H1 (cell line): ENCODE results near the gene UBE2K. TPM values are rescaled to one million over a fixed set of nuclear protein-coding genes. Genes with fewer than 3 reads are reported as not detected.

ENCODE experiments used
- CTCF ChIA-PET: fragments of 300-600 bp; sonication (Branson Sonifier 250); formaldehyde crosslinking; loops from one replicate; lab custom pipeline; 2021; ENCODE audit not compliant: partially characterized antibody; lab: Charles Lee
- POLR2A ChIA-PET: fragments of 300-600 bp; sonication (Branson Sonifier 250); formaldehyde crosslinking; loops from one replicate; lab custom pipeline; 2021; ENCODE audit warnings: inconsistent platforms; ENCODE audit not compliant: partially characterized antibody; lab: Charles Lee
- DNase-seq, 2 experiments: peaks; one replicate each; pipeline versions ENCODE4 v3.0.0 to v3.0.0-alpha.2; 2010 to 2022; ENCODE audit warnings: low spot score in 2 of 2, low read depth in 1 of 2, mixed read lengths in 1 of 2
- FAIRE-seq: peaks from 2 replicates; lab custom pipeline; 2011; peaks lifted over from hg19 to GRCh38; lab: Jason Lieb, UNC
- H2AFZ ChIP-seq: 2 replicates; pipeline ENCODE4 v1.8.1; 2012; ENCODE audit warnings: low read length, inconsistent platforms
- H2AK5ac ChIP-seq: 2 replicates; pipeline ENCODE4 v1.6.1; 2013; ENCODE audit warnings: low read depth, low read length
- H2BK120ac ChIP-seq: replicated peaks from 2 replicates; pipeline ENCODE3; 2013; ENCODE audit warnings: low read depth, low read length, inconsistent platforms
- H2BK12ac ChIP-seq: 2 replicates; pipeline ENCODE4 v1.6.1; 2013; ENCODE audit warnings: low read depth, low read length
- H2BK15ac ChIP-seq: 2 replicates; pipeline ENCODE4 v1.6.1; 2013; ENCODE audit warnings: low read length
- H2BK20ac ChIP-seq: 2 replicates; pipeline ENCODE4 v1.6.1; 2013; ENCODE audit warnings: low read length
- H2BK5ac ChIP-seq: 2 replicates; pipeline ENCODE4 v1.6.1; 2013; ENCODE audit warnings: low read depth, low read length
- H3K14ac ChIP-seq: 2 replicates; pipeline ENCODE4 v1.6.1; 2013; ENCODE audit warnings: inconsistent platforms; ENCODE audit not compliant: insufficient read length
- H3K18ac ChIP-seq: 2 replicates; pipeline ENCODE4 v1.6.1; 2013; ENCODE audit warnings: low read length; ENCODE audit errors: extremely low read depth
- H3K23ac ChIP-seq: 2 replicates; pipeline ENCODE4 v1.6.1; 2013; ENCODE audit warnings: inconsistent platforms; ENCODE audit not compliant: insufficient read length
- H3K23me2 ChIP-seq: 2 replicates; pipeline ENCODE4 v1.6.1; 2013; ENCODE audit warnings: low read depth, low read length
- H3K27ac ChIP-seq: 2 replicates; pipeline ENCODE4 v1.6.1; 2011; ENCODE audit warnings: low read depth, low read length, inconsistent platforms
- H3K27me3 ChIP-seq, 4 experiments: replicated peaks in 1 of 4; 1 replicate in 1 of 4; 2 replicates in 3 of 4; pipeline versions ENCODE4 v1.6.1 to v1.8.1; 2011 to 2013; ENCODE audit warnings: low read length in 3 of 4, mild to moderate bottlenecking in 3 of 4, inconsistent platforms in 2 of 4, mixed read lengths in 2 of 4, moderate library complexity in 1 of 4; ENCODE audit not compliant: control insufficient read depth in 3 of 4, insufficient read depth in 3 of 4; ENCODE audit errors: extremely low read depth in 1 of 4
- H3K36me3 ChIP-seq, 4 experiments: 2 replicates each; pipeline versions ENCODE4 v1.6.1 to v1.8.1; 2011 to 2013; ENCODE audit warnings: mild to moderate bottlenecking in 4 of 4, low read length in 3 of 4, moderate library complexity in 2 of 4, control low read depth in 1 of 4, inconsistent platforms in 1 of 4; ENCODE audit not compliant: insufficient read depth in 4 of 4, control insufficient read depth in 2 of 4
- H3K4ac ChIP-seq: replicated peaks from 2 replicates; pipeline ENCODE3; 2013; ENCODE audit warnings: low read length, low read depth, mixed read lengths, inconsistent platforms; ENCODE audit not compliant: insufficient read length
- H3K4me1 ChIP-seq, 4 experiments: replicated peaks in 1 of 4; 1 replicate in 1 of 4; 2 replicates in 3 of 4; pipeline versions ENCODE4 v1.6.1 to v1.8.1; 2011 to 2013; ENCODE audit warnings: low read length in 3 of 4, inconsistent platforms in 2 of 4, mixed read lengths in 1 of 4; ENCODE audit not compliant: insufficient read depth in 4 of 4, control insufficient read depth in 3 of 4
- H3K4me2 ChIP-seq, 2 experiments: 2 replicates each; pipeline versions ENCODE4 v1.6.1 to v1.8.1; 2011 to 2013; ENCODE audit warnings: low read depth in 2 of 2, low read length in 2 of 2, control low read depth in 1 of 2, inconsistent platforms in 1 of 2, mild to moderate bottlenecking in 1 of 2; ENCODE audit not compliant: insufficient read depth in 1 of 2
- H3K4me3 ChIP-seq, 4 experiments: fragments of 200-600, 300-600 bp in 1 of 4; sonication (generic), shearing (Covaris generic), sonication (Bioruptor Twin) in 1 of 4; 2 replicates each; pipeline versions ENCODE4 v1.5.1 to v1.8.1; 2011 to 2016; ENCODE audit warnings: low read length in 4 of 4, low read depth in 3 of 4, control low read depth in 2 of 4, inconsistent platforms in 2 of 4, mild to moderate bottlenecking in 2 of 4, mixed read lengths in 1 of 4, moderate library complexity in 1 of 4; ENCODE audit not compliant: insufficient read depth in 2 of 4; ENCODE audit errors: extremely low read depth in 1 of 4
- H3K56ac ChIP-seq: replicated peaks from 2 replicates; pipeline ENCODE3; 2013; ENCODE audit warnings: low read depth, mild to moderate bottlenecking, mixed read lengths, low read length, inconsistent platforms; ENCODE audit not compliant: insufficient read length
- H3K79me1 ChIP-seq: 2 replicates; pipeline ENCODE4 v1.6.1; 2013; ENCODE audit warnings: low read depth, low read length, control low read depth
- H3K79me2 ChIP-seq, 2 experiments: 2 replicates each; pipeline versions ENCODE4 v1.6.1 to v1.8.1; 2012 to 2013; ENCODE audit warnings: low read length in 2 of 2, mild to moderate bottlenecking in 2 of 2, inconsistent platforms in 1 of 2; ENCODE audit not compliant: insufficient read depth in 2 of 2, control insufficient read depth in 1 of 2
- H3K9ac ChIP-seq, 4 experiments: replicated peaks in 1 of 4; 1 replicate in 1 of 4; 2 replicates in 3 of 4; pipeline versions ENCODE4 v1.6.1 to v1.8.1; 2011 to 2013; ENCODE audit warnings: low read depth in 3 of 4, low read length in 3 of 4, control low read depth in 2 of 4, mild to moderate bottlenecking in 2 of 4, moderate library complexity in 2 of 4, inconsistent platforms in 1 of 4; ENCODE audit errors: extremely low read depth in 1 of 4
- H3K9me3 ChIP-seq, 2 experiments: 2 replicates each; pipeline versions ENCODE4 v1.6.1 to v1.8.1; 2012 to 2013; ENCODE audit warnings: mild to moderate bottlenecking in 2 of 2, moderate library complexity in 2 of 2, control low read depth in 1 of 2, inconsistent platforms in 1 of 2, low read depth in 1 of 2, low read length in 1 of 2, mixed read lengths in 1 of 2; ENCODE audit not compliant: insufficient read depth in 2 of 2
- H4K20me1 ChIP-seq, 2 experiments: replicated peaks in 1 of 2; 2 replicates each; pipeline versions ENCODE3 to v1.8.1; 2011 to 2013; ENCODE audit warnings: inconsistent platforms in 2 of 2, low read length in 2 of 2, mild to moderate bottlenecking in 1 of 2; ENCODE audit not compliant: insufficient read depth in 2 of 2, control insufficient read depth in 1 of 2
- H4K5ac ChIP-seq: 2 replicates; pipeline ENCODE4 v1.6.1; 2013; ENCODE audit warnings: low read length, low read depth, mixed read lengths, inconsistent platforms; ENCODE audit not compliant: insufficient read length
- H4K8ac ChIP-seq: 2 replicates; pipeline ENCODE4 v1.8.0; 2013; ENCODE audit warnings: mild to moderate bottlenecking, moderate library complexity, low read length, inconsistent platforms; ENCODE audit not compliant: insufficient read depth; ENCODE audit errors: extremely low read depth
- H4K91ac ChIP-seq: replicated peaks from 2 replicates; pipeline ENCODE3; 2013; ENCODE audit warnings: low read length, mixed read lengths, inconsistent platforms; ENCODE audit not compliant: insufficient read length
- EZH2 ChIP-seq: fragments of 200-600 bp; sonication (generic); IDR thresholded peaks from 2 replicates; pipeline ENCODE4 v1.7.1; 2012; ENCODE audit warnings: low read depth, mild to moderate bottlenecking, moderate library complexity, low read length, inconsistent platforms; ENCODE audit not compliant: severe bottlenecking
- GABPA ChIP-seq: IDR thresholded peaks from 2 replicates; pipeline ENCODE4 v1.6.1; 2011; ENCODE audit warnings: mild to moderate bottlenecking, low read length, moderate library complexity, borderline replicate concordance; ENCODE audit not compliant: insufficient read depth
- JUN ChIP-seq: IDR thresholded peaks from 2 replicates; pipeline ENCODE4 v1.6.1; 2011; ENCODE audit warnings: low read depth, mild to moderate bottlenecking, improper control_type of control experiment, low read length
- RFX5 ChIP-seq: IDR thresholded peaks from 2 replicates; pipeline ENCODE4 v1.6.1; 2011; ENCODE audit warnings: low read depth, low read length, improper control_type of control experiment, borderline replicate concordance
- RXRA ChIP-seq: IDR thresholded peaks from 2 replicates; pipeline ENCODE4 v1.6.1; 2011; ENCODE audit warnings: low read depth, mild to moderate bottlenecking, low read length, moderate library complexity; ENCODE audit not compliant: insufficient read depth
- SIN3A ChIP-seq, 2 experiments: IDR thresholded peaks in 1 of 2; conservative IDR thresholded peaks in 1 of 2; 2 replicates each; pipeline ENCODE4 v1.6.1; 2011 to 2012; ENCODE audit warnings: low read length in 2 of 2, improper control_type of control experiment in 1 of 2, low read depth in 1 of 2, mild to moderate bottlenecking in 1 of 2
- SIRT6 ChIP-seq: IDR thresholded peaks from one replicate; pipeline ENCODE4 v1.7.1; 2012; ENCODE audit warnings: low read length, inconsistent platforms
- TEAD4 ChIP-seq: IDR thresholded peaks from 2 replicates; pipeline ENCODE4 v1.6.1; 2012; ENCODE audit warnings: low read depth, low read length, inconsistent platforms, mixed read lengths
- WGBS, 2 experiments: shearing (Covaris generic) in 1 of 2; methylation state at CpG; one replicate each; pipeline versions ENCODE4 v1.1.6 to v1.1.7; 2013 to 2015; ENCODE audit warnings: low lambda C conversion rate in 2 of 2, mixed read lengths in 2 of 2, inconsistent platforms in 1 of 2, low coverage in 1 of 2, missing lambda C conversion rate in 1 of 2; ENCODE audit not compliant: insufficient replicate concordance in 2 of 2, insufficient coverage in 1 of 2, insufficient read length in 1 of 2; ENCODE audit errors: extremely low coverage in 1 of 2, missing lambda C conversion rate in 1 of 2; 5-methylcytosine and 5-hydroxymethylcytosine counted together
- polyA plus RNA-seq, 7 experiments: library from polyadenylated mRNA; depleted of rRNA in 3 of 7; stranded (reverse) in 5 of 7; unstranded in 2 of 7; fragments of >200 nt in 5 of 7; fragments of 200-250 nt in 2 of 7; gene quantifications; 1 replicate in 5 of 7; 2 replicates in 1 of 7; 4 replicates in 1 of 7; pipeline versions ENCODE4 v1.2.1 to v1.2.3, GENCODE V29; 2011 to 2013; ENCODE audit warnings: missing spikeins in 2 of 7, mixed read lengths in 2 of 7
- total RNA-seq: library from RNA; stranded (reverse); fragmentation: NEBNext Ultra II Directional; extraction: Animal tissue kit (Norgen Biotek cat#: 25700); gene quantifications from 2 replicates; pipeline ENCODE4 v1.2.1, GENCODE V29; 2021
- TF ChIP-seq, protein P1 (sequence below), 3 experiments: IDR thresholded peaks; 1 replicate in 2 of 3; 2 replicates in 1 of 3; pipeline versions ENCODE4 v1.5.1 to v1.6.1; 2011; ENCODE audit warnings: low read length in 3 of 3, mild to moderate bottlenecking in 3 of 3, inconsistent platforms in 2 of 3, low read depth in 1 of 3, moderate library complexity in 1 of 3; ENCODE audit not compliant: insufficient read depth in 1 of 3; ENCODE audit errors: control extremely low read depth in 1 of 3
- TF ChIP-seq, protein P2 (sequence below): IDR thresholded peaks from 2 replicates; pipeline ENCODE4 v1.6.1; 2011; ENCODE audit warnings: low read depth, mild to moderate bottlenecking, low read length; ENCODE audit not compliant: insufficient read depth

The UBE2K gene
- total and polyA plus RNA-seq, 2 of the 8 experiments (the other 6 are each of a cell fraction or from before 2014, with no cell fraction given), result 53.6 to 174 TPM

DNA sequence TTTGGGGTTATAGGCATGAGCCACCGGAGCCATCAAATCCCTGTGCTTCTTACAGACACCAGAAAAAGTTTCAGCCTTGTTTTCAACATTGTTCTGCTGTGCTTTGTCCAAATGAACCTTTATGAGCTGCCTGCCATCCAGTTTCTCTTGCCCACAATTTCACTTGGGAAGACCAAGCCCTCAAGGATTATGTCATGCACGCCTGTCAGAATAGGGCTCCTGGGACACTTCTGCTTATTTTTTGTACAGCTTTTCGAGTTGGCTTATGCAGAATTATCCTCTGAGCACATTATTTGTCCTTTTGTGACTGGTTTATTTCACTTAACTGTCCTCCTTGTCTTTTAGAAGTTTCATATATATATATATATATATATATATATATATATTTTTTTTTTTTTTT is 16.2 kb downstream of the UBE2K start:
- no peak overlapping the region for H2BK20ac ChIP-seq
- peaks cover 25 to 94% of the 10 kb centered on the region in 2 experiments for H3K79me2 ChIP-seq
- H3K4me2 ChIP-seq, result no peak overlapping the region
- H2BK15ac ChIP-seq, result no peak overlapping the region
- DNase-seq (peak in 1 of 2 experiments; percentile 29), FAIRE-seq (no peak)
- no peak overlapping the region for H2AFZ ChIP-seq
- H3K14ac ChIP-seq, result no peak overlapping the region
- H2BK12ac ChIP-seq, result no peak overlapping the region
- no peak overlapping the region for H2AK5ac ChIP-seq
- no peaks in the 10 kb centered on the region for H3K23me2 ChIP-seq
- H3K4me1 ChIP-seq, result no peaks in the 10 kb centered on the region; a peak in 2 of 7 replicates
- no peak overlapping the region for H3K27ac ChIP-seq
- no peaks in the 10 kb centered on the region for H3K27me3 ChIP-seq
- 85% methylated on average over 3 of the region's 3 CpGs; no CpG with 5 or more reads in 1 of the 2 experiments for WGBS, 2 experiments
- no peak overlapping the region for H3K4ac ChIP-seq
- H3K79me1 ChIP-seq, result no peaks in the 10 kb centered on the region; the same call in 1 of the 2 replicates
- no peaks in the 10 kb centered on the region; a peak in 1 of 4 replicates for H3K9me3 ChIP-seq
- no peak overlapping the region for H4K5ac ChIP-seq
- no peak overlapping the region for H3K56ac ChIP-seq
- H3K9ac ChIP-seq, result no peak overlapping the region
- H2BK5ac ChIP-seq, result no peak overlapping the region
- no peak overlapping the region for H4K8ac ChIP-seq
- no peak overlapping the region for H3K23ac ChIP-seq
- POLR2A ChIA-PET, result interaction anchor here (1.0 kb wide), 1 partner anchor 10 kb away, joined by 5 read pairs; no protein-coding TSS in a partner anchor
- peaks cover 10 to 12% of the 10 kb centered on the region in 2 experiments for H4K20me1 ChIP-seq
- CTCF ChIA-PET, result interaction anchor here (0.6 to 0.9 kb wide), 2 partner anchors 19 to 346 kb away, joined by 3 read pairs; no protein-coding TSS in a partner anchor
- no peak overlapping the region for H4K91ac ChIP-seq
- peaks cover 0 to 8% (median 3%) of the 10 kb centered on the region in 4 experiments; a peak in 3 of 8 replicates for H3K36me3 ChIP-seq
- no peak overlapping the region for H2BK120ac ChIP-seq
- no peak overlapping the region for H3K18ac ChIP-seq
- H3K4me3 ChIP-seq, result no peak overlapping the region
- TF ChIP-seq, protein P1, sequence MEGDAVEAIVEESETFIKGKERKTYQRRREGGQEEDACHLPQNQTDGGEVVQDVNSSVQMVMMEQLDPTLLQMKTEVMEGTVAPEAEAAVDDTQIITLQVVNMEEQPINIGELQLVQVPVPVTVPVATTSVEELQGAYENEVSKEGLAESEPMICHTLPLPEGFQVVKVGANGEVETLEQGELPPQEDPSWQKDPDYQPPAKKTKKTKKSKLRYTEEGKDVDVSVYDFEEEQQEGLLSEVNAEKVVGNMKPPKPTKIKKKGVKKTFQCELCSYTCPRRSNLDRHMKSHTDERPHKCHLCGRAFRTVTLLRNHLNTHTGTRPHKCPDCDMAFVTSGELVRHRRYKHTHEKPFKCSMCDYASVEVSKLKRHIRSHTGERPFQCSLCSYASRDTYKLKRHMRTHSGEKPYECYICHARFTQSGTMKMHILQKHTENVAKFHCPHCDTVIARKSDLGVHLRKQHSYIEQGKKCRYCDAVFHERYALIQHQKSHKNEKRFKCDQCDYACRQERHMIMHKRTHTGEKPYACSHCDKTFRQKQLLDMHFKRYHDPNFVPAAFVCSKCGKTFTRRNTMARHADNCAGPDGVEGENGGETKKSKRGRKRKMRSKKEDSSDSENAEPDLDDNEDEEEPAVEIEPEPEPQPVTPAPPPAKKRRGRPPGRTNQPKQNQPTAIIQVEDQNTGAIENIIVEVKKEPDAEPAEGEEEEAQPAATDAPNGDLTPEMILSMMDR (IDR thresholded peaks at IDR 0.05; ENCODE audit: control extremely low read depth in 1 of 3, insufficient read depth in 1 of 3, low read depth in 1 of 3, low read length in 3 of 3), result no peak
- TF ChIP-seq RXRA (no peak), GABPA (no peak), RFX5 (no peak), SIN3A (conservative IDR thresholded peaks at IDR 0.05 in 1 of 2, IDR thresholded peaks at IDR 0.05 in 1 of 2; ENCODE audit: low read depth in 1 of 2, low read length in 2 of 2) (no peak), JUN (no peak), EZH2 (no peak), SIRT6 (no peak), TEAD4 (no peak)
- TF ChIP-seq, protein P2, sequence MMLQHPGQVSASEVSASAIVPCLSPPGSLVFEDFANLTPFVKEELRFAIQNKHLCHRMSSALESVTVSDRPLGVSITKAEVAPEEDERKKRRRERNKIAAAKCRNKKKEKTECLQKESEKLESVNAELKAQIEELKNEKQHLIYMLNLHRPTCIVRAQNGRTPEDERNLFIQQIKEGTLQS, result no peak
